ENCODE results near the gene QRICH2. TPM values are rescaled to one million over a fixed set of nuclear protein-coding genes. Genes with fewer than 3 reads are reported as not detected.
"Not testable (repeated sequence)": the region's sequence is repeated elsewhere in the genome, so short reads cannot be mapped to it uniquely, and the experiment has no call there.

The QRICH2 gene
- total RNA-seq, 1 experiment from 2014 or later = 1.5 TPM

DNA sequence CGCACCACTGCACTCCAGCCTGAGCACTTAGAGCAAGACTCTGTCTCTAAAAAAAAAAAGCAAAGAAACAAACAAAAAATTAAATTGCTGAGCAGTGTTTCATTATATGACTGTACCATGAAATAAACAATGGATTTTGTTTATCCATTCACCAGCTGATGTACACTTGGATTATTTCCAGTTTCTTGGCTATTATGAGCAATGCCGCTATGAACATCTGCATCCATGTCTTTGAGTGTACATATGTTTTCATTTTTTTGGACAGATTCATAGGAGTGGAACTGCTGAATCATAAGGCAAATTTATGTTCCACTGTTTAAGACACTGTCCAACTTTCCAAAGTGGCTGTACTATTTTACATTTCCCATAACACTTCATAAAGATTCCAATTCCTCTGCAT lies 75.7 kb downstream of the QRICH2 start:
- H3K9me3 Mint-ChIP-seq (ENCODE audit: unreplicated experiment) = no peaks in the 10 kb centered on the region
- H3K4me3 Mint-ChIP-seq (ENCODE audit: unreplicated experiment) = no peak overlapping the region
- no peaks in the 10 kb centered on the region for H3K9me3 ChIP-seq
- no peaks in the 10 kb centered on the region for H3K36me3 ChIP-seq (ENCODE audit: control insufficient read depth, insufficient read depth, low read length)
- intact Hi-C loops (cut with micrococcal nuclease; ENCODE audit: unreplicated experiment) = no loop called here
- ChIA-PET POLR2A (no interaction called here), CTCF (interaction anchor here (0.5 kb wide), 1 partner anchor 75 kb away, joined by 3 read pairs; no protein-coding TSS in a partner anchor)
- DNase-seq = no peak
- H3K4me1 ChIP-seq = peaks cover 2% of the 10 kb centered on the region
- TF ChIP-seq CTCF (IDR thresholded peaks at IDR 0.05; ENCODE audit: insufficient read depth in 1 of 2, low read depth in 1 of 2, low read length in 1 of 2, severe bottlenecking in 1 of 2, unreplicated experiment in 1 of 2) = no peak
- H3K36me3 Mint-ChIP-seq (ENCODE audit: insufficient read depth, unreplicated experiment) = no peaks in the 10 kb centered on the region
- peaks cover 5% of the 10 kb centered on the region for H3K4me1 Mint-ChIP-seq (ENCODE audit: low read depth, unreplicated experiment)
- no peaks in the 10 kb centered on the region for H3K27me3 Mint-ChIP-seq (ENCODE audit: insufficient read depth, unreplicated experiment)
- H3K4me3 ChIP-seq (ENCODE audit: low read depth, low read length) = no peak overlapping the region
- no peaks in the 10 kb centered on the region for H3K27me3 ChIP-seq (replicated peaks; ENCODE audit: control insufficient read depth, insufficient read depth, low read length)
- no peak overlapping the region for H3K27ac Mint-ChIP-seq (ENCODE audit: unreplicated experiment)
- BruUV-seq (replicated peaks) = no TSS peak

- H3K4me1 Mint-ChIP-seq (ENCODE audit: low read depth, unreplicated experiment); H3K4me3 ChIP-seq (ENCODE audit: low read depth, low read length); H3K4me3 Mint-ChIP-seq (ENCODE audit: unreplicated experiment); DNase-seq; H3K9me3 ChIP-seq; BruUV-seq (replicated peaks); H3K27me3 Mint-ChIP-seq (ENCODE audit: insufficient read depth, unreplicated experiment); intact Hi-C loops (cut with micrococcal nuclease; ENCODE audit: unreplicated experiment); H3K4me1 ChIP-seq; H3K27me3 ChIP-seq (replicated peaks; ENCODE audit: control insufficient read depth, insufficient read depth, low read length); H3K36me3 ChIP-seq (ENCODE audit: control insufficient read depth, insufficient read depth, low read length); POLR2A ChIA-PET; H3K27ac Mint-ChIP-seq (ENCODE audit: unreplicated experiment); H3K9me3 Mint-ChIP-seq (ENCODE audit: unreplicated experiment); H3K36me3 Mint-ChIP-seq (ENCODE audit: insufficient read depth, unreplicated experiment): not testable (repeated sequence)
- CTCF ChIA-PET = interaction anchor here (0.7 kb wide), 1 partner anchor 53 kb away, joined by 3 read pairs; no protein-coding TSS in a partner anchor
Observed at GRCh38 chr17:76226749-76227148, 81.3 kb downstream of the QRICH2 start.

GRCh38 chr17:76225373-76226086 lies 82.5 kb downstream of the QRICH2 start:
- H3K27me3 ChIP-seq (replicated peaks; ENCODE audit: control insufficient read depth, insufficient read depth, low read length); H3K9me3 Mint-ChIP-seq (ENCODE audit: unreplicated experiment); intact Hi-C loops (cut with micrococcal nuclease; ENCODE audit: unreplicated experiment); H3K9me3 ChIP-seq; BruUV-seq (replicated peaks); H3K4me3 ChIP-seq (ENCODE audit: low read depth, low read length); H3K27me3 Mint-ChIP-seq (ENCODE audit: insufficient read depth, unreplicated experiment); H3K4me1 Mint-ChIP-seq (ENCODE audit: low read depth, unreplicated experiment); H3K36me3 ChIP-seq (ENCODE audit: control insufficient read depth, insufficient read depth, low read length); H3K27ac Mint-ChIP-seq (ENCODE audit: unreplicated experiment); H3K4me3 Mint-ChIP-seq (ENCODE audit: unreplicated experiment); H3K36me3 Mint-ChIP-seq (ENCODE audit: insufficient read depth, unreplicated experiment); DNase-seq: not testable (repeated sequence)
- peaks cover 11% of the 10 kb centered on the region for H3K4me1 ChIP-seq
- ChIA-PET POLR2A (interaction anchor here (0.6 kb wide), 1 partner anchor 246 kb away, joined by 3 read pairs; no protein-coding TSS in a partner anchor), CTCF (interaction anchor here (0.7 kb wide), 1 partner anchor 1328 kb away, joined by 4 read pairs; no protein-coding TSS in a partner anchor)

Other genes starting within 250 kb of the QRICH2 start
- 105 and 113 TPM in 2 replicates for gene SRP68, start 235.8 kb downstream of the QRICH2 start, total RNA-seq (2022)
- gene GALR2, start 233.5 kb downstream of the QRICH2 start, total RNA-seq (2022) = 0.50 and 0.79 TPM in 2 replicates
- gene ZACN, start 229.1 kb downstream of the QRICH2 start, total RNA-seq (2022) = 0.34 TPM in 1 of 2 replicates, not detected in the other
- gene EXOC7, start 204.5 kb downstream of the QRICH2 start, total RNA-seq (2022) = 205 TPM in 2 replicates
- gene FOXJ1, start 167.0 kb downstream of the QRICH2 start, total RNA-seq (2022) = 7.0 and 10.7 TPM in 2 replicates
- 25.9 and 29.3 TPM in 2 replicates for gene RNF157, start 67.8 kb downstream of the QRICH2 start, total RNA-seq (2022)
- 50.0 and 51.6 TPM in 2 replicates for gene UBALD2, start 42.9 kb downstream of the QRICH2 start, total RNA-seq (2022)
- 81.3 and 87.6 TPM in 2 replicates for gene PRPSAP1, start 45.6 kb upstream of the QRICH2 start, total RNA-seq (2022)
- 6.7 and 7.7 TPM in 2 replicates for gene SPHK1, start 76.3 kb upstream of the QRICH2 start, total RNA-seq (2022)
- 37.6 and 39.2 TPM in 2 replicates for gene UBE2O, start 144.9 kb upstream of the QRICH2 start, total RNA-seq (2022)
- not detected in 2 replicates for gene AANAT, start 159.3 kb upstream of the QRICH2 start, total RNA-seq (2022)
- gene RHBDF2, start 193.1 kb upstream of the QRICH2 start, total RNA-seq (2022) = 33.8 and 37.2 TPM in 2 replicates
- 0.32 and 1.0 TPM in 2 replicates for gene CYGB, start 229.4 kb upstream of the QRICH2 start, total RNA-seq (2022)
- gene PRCD, start 231.8 kb upstream of the QRICH2 start, total RNA-seq (2022) = not detected in 2 replicates

All from Caco-2 (cell line).